NT2/D1 (cell line): Measurements from ENCODE around the gene NAA16.

Experiments
- YY1 ChIP-seq: IDR thresholded peaks from 2 replicates; pipeline ENCODE4 v1.6.1; 2011; ENCODE audit not compliant: insufficient read length, insufficient read depth
- ZNF274 ChIP-seq: IDR thresholded peaks from 2 replicates; pipeline ENCODE4 v1.6.1; 2011; ENCODE audit warnings: mild to moderate bottlenecking, low read depth, low read length

GRCh38 chr13:41387576-41387975 lies 76.5 kb downstream of the NAA16 start:
- TF ChIP-seq YY1 (no peak), ZNF274 (no peak)
